K562 (cell line): ENCODE measurements around the gene PIMREG. TPM values are rescaled to one million over a fixed set of nuclear protein-coding genes. Genes with fewer than 3 reads are reported as not detected.
A peak's percentile ranks its signal among the peaks of the same experiment; 100 is the strongest.

Source experiments
- ATF6 ChIP-seq: sonication (generic); formaldehyde crosslinking; IDR thresholded peaks from 2 replicates; pipeline ENCODE4 v1.4.0; 2020; ENCODE audit warnings: mild to moderate bottlenecking, missing genetic modification reagents
- NFIX ChIP-seq: fragments of 250-450 bp; sonication (Bioruptor Pico); IDR thresholded peaks from 2 replicates; pipeline ENCODE4 v1.4.0; 2020; ENCODE audit warnings: low read depth, mild to moderate bottlenecking, moderate library complexity
- RB1 ChIP-seq: fragments of 450-650 bp; IDR thresholded peaks from 2 replicates; pipeline ENCODE4 v1.6.1; 2017; ENCODE audit warnings: low read depth, mild to moderate bottlenecking
- RERE ChIP-seq: sonication (generic); formaldehyde crosslinking; IDR thresholded peaks from 2 replicates; pipeline ENCODE4 v1.8.0; 2023; ENCODE audit warnings: missing genetic modification reagents, mild to moderate bottlenecking, borderline replicate concordance
- RREB1 ChIP-seq: fragments of 250-450 bp; sonication (Bioruptor Pico); IDR thresholded peaks from 2 replicates; pipeline ENCODE4 v1.4.0; 2020
- TFAP4 ChIP-seq: sonication (generic); formaldehyde crosslinking; IDR thresholded peaks from 2 replicates; pipeline ENCODE4 v1.8.0; 2022; ENCODE audit warnings: missing genetic modification reagents, mild to moderate bottlenecking, moderate library complexity, borderline replicate concordance
- polyA plus RNA-seq, 8 experiments: library from polyadenylated mRNA; depleted of rRNA in 4 of 8; stranded (reverse) in 5 of 8; unstranded in 3 of 8; fragments of >200 nt; fragmentation: Nextera tagmentation in 2 of 8; fragmentation: Illumina TruSeq in 1 of 8; extraction: Ambion mirVana in 2 of 8; extraction: Trizol in 1 of 8; gene quantifications; 2 replicates each; pipeline versions ENCODE4 v1.2.1 to v1.2.3, GENCODE V29; 2011 to 2014; ENCODE audit warnings: inconsistent platforms in 1 of 8, missing spikeins in 1 of 8
- total RNA-seq, 7 experiments: library from RNA; depleted of rRNA in 6 of 7; stranded (reverse); fragments of >200 nt in 6 of 7; fragmentation: Illumina TruSeq in 2 of 7; extraction: Trizol in 2 of 7; gene quantifications; 2 replicates each; pipeline versions ENCODE4 v1.2.1 to v1.2.3, GENCODE V29; 2011 to 2021; ENCODE audit warnings: low replicate concordance in 1 of 7

Gene PIMREG
- total and polyA plus RNA-seq, 9 of the 15 experiments (the other 6 are each of a cell fraction or from before 2014, with no cell fraction given): 1.1 to 16.7 (median 9.4) TPM

GRCh38 chr17:6443692-6444570 is at the start of gene PIMREG (continued):
- TF ChIP-seq RERE (CRISPR knock-in tag) (no peak), RB1 (no peak), RREB1 (no peak), NFIX (CRISPR knock-in tag) (no peak), TFAP4 (CRISPR knock-in tag) (peak; percentile 95), ATF6 (CRISPR knock-in tag) (no peak)
